ENCODE measurements around the gene FLT3LG.

- TF ChIP-seq CTCF (IDR thresholded peaks at IDR 0.05; ENCODE audit: low read depth, low read length) (no peak), EZH2phosphoT487 (IDR thresholded peaks at IDR 0.05; ENCODE audit: low read depth) (no peak)
Measured at GRCh38 chr19:49475191-49475917, 1.3 kb downstream of the FLT3LG start.

Measured in OCI-LY3 (cell line).